ENCODE measurements around the gene CIITA.

GRCh38 chr16:10862438-10862837 lies 14.6 kb upstream of the CIITA start:
- TF ChIP-seq CTCF (IDR thresholded peaks at IDR 0.05; ENCODE audit: insufficient read depth, low read length, poor library complexity, severe bottlenecking) (no peak), EZH2phosphoT487 (conservative IDR thresholded peaks at IDR 0.05; ENCODE audit: low read length) (no peak)

Measured in SU-DHL-6 (cell line).